BLaER1 (cell line): ENCODE data around the gene MALRD1.

ENCODE experiments used
- H3K27ac ChIP-seq: shearing (Covaris generic); formaldehyde crosslinking; 2 replicates; pipeline ENCODE4 v1.8.1; 2022
- H3K27me3 ChIP-seq: shearing (Covaris generic); formaldehyde crosslinking; 2 replicates; pipeline ENCODE4 v1.8.1; 2022
- H3K36me3 ChIP-seq: shearing (Covaris generic); formaldehyde crosslinking; 2 replicates; pipeline ENCODE4 v1.8.1; 2022
- H3K4me1 ChIP-seq: shearing (Covaris generic); formaldehyde crosslinking; 2 replicates; pipeline ENCODE4 v1.8.1; 2022
- H3K4me2 ChIP-seq: shearing (Covaris generic); formaldehyde crosslinking; 2 replicates; pipeline ENCODE4 v1.8.1; 2022
- H3K4me3 ChIP-seq: shearing (Covaris generic); formaldehyde crosslinking; 2 replicates; pipeline ENCODE4 v1.8.1; 2022
- H3K9ac ChIP-seq: shearing (Covaris generic); formaldehyde crosslinking; 2 replicates; pipeline ENCODE4 v1.8.1; 2022
- H3K9me3 ChIP-seq: shearing (Covaris generic); formaldehyde crosslinking; 2 replicates; pipeline ENCODE4 v1.8.1; 2022
- H4K20me1 ChIP-seq: shearing (Covaris generic); formaldehyde crosslinking; 2 replicates; pipeline ENCODE4 v1.8.1; 2022
- Cebpa-rat ChIP-seq: shearing (Covaris generic); IDR thresholded peaks from 2 replicates; pipeline ENCODE4 v1.8.1; 2022

Gene MALRD1

GRCh38 chr10:19144206-19144605 lies 95.6 kb downstream of the MALRD1 start:
- no peaks in the 10 kb centered on the region for H3K27me3 ChIP-seq
- no peak overlapping the region for H3K4me2 ChIP-seq
- no peaks in the 10 kb centered on the region for H4K20me1 ChIP-seq
- no peak for TF ChIP-seq Cebpa-rat
- H3K9me3 ChIP-seq, result no peaks in the 10 kb centered on the region
- H3K36me3 ChIP-seq, result no peaks in the 10 kb centered on the region
- H3K27ac ChIP-seq, result no peak overlapping the region
- no peak overlapping the region for H3K9ac ChIP-seq
- H3K4me1 ChIP-seq, result peaks cover 11% of the 10 kb centered on the region
- no peak overlapping the region for H3K4me3 ChIP-seq

GRCh38 chr10:19154375-19154774 lies 105.8 kb downstream of the MALRD1 start:
- Histone ChIP-seq H3K4me2 (no peak overlapping the region), H3K9me3 (no peaks in the 10 kb centered on the region), H3K9ac (no peak overlapping the region), H3K27ac (no peak overlapping the region), H3K36me3 (no peaks in the 10 kb centered on the region), H4K20me1 (no peaks in the 10 kb centered on the region), H3K27me3 (no peaks in the 10 kb centered on the region), H3K4me1 (no peaks in the 10 kb centered on the region), H3K4me3 (no peak overlapping the region)
- TF ChIP-seq Cebpa-rat, result no peak

GRCh38 chr10:19158358-19158757 lies 109.8 kb downstream of the MALRD1 start:
- Histone ChIP-seq H3K4me3 (no peak overlapping the region), H3K4me1 (no peaks in the 10 kb centered on the region), H4K20me1 (no peaks in the 10 kb centered on the region), H3K9ac (no peak overlapping the region), H3K36me3 (no peaks in the 10 kb centered on the region), H3K9me3 (no peaks in the 10 kb centered on the region), H3K27ac (no peak overlapping the region), H3K4me2 (no peak overlapping the region), H3K27me3 (no peaks in the 10 kb centered on the region)
- TF ChIP-seq Cebpa-rat, result no peak

- Histone ChIP-seq H3K36me3 (no peaks in the 10 kb centered on the region), H4K20me1 (no peaks in the 10 kb centered on the region), H3K4me3 (no peak overlapping the region), H3K9me3 (no peaks in the 10 kb centered on the region), H3K27ac (no peak overlapping the region), H3K9ac (no peak overlapping the region), H3K4me1 (no peaks in the 10 kb centered on the region), H3K27me3 (no peaks in the 10 kb centered on the region), H3K4me2 (no peak overlapping the region)
- TF ChIP-seq Cebpa-rat, result no peak
These were observed 110.3 kb downstream of the MALRD1 start for GRCh38 chr10:19158870-19159269.

GRCh38 chr10:19164461-19164860 lies 115.9 kb downstream of the MALRD1 start:
- H3K4me2 ChIP-seq, result no peak overlapping the region
- H3K9ac ChIP-seq, result no peak overlapping the region
- H3K27me3 ChIP-seq, result no peaks in the 10 kb centered on the region
- no peak overlapping the region for H3K4me3 ChIP-seq
- no peak for TF ChIP-seq Cebpa-rat
- H4K20me1 ChIP-seq, result no peaks in the 10 kb centered on the region
- no peaks in the 10 kb centered on the region for H3K9me3 ChIP-seq
- no peaks in the 10 kb centered on the region for H3K36me3 ChIP-seq
- H3K4me1 ChIP-seq, result no peaks in the 10 kb centered on the region
- no peak overlapping the region for H3K27ac ChIP-seq

- no peaks in the 10 kb centered on the region for H3K36me3 ChIP-seq
- H4K20me1 ChIP-seq, result no peaks in the 10 kb centered on the region
- H3K4me3 ChIP-seq, result no peak overlapping the region
- no peak overlapping the region for H3K27ac ChIP-seq
- no peak overlapping the region for H3K4me2 ChIP-seq
- H3K9ac ChIP-seq, result no peak overlapping the region
- no peaks in the 10 kb centered on the region for H3K27me3 ChIP-seq
- TF ChIP-seq Cebpa-rat, result no peak
- no peaks in the 10 kb centered on the region for H3K9me3 ChIP-seq
- no peaks in the 10 kb centered on the region for H3K4me1 ChIP-seq
These were observed 120.0 kb downstream of the MALRD1 start for GRCh38 chr10:19168584-19168983.

GRCh38 chr10:19169041-19169440 lies 120.4 kb downstream of the MALRD1 start:
- Histone ChIP-seq H3K36me3 (no peaks in the 10 kb centered on the region), H3K4me1 (no peaks in the 10 kb centered on the region), H3K27ac (no peak overlapping the region), H3K4me3 (no peak overlapping the region), H3K9me3 (no peaks in the 10 kb centered on the region), H4K20me1 (no peaks in the 10 kb centered on the region), H3K4me2 (no peak overlapping the region), H3K27me3 (no peaks in the 10 kb centered on the region), H3K9ac (no peak overlapping the region)
- TF ChIP-seq Cebpa-rat, result no peak

GRCh38 chr10:19169684-19170083 lies 121.1 kb downstream of the MALRD1 start:
- H3K27me3 ChIP-seq, result no peaks in the 10 kb centered on the region
- H4K20me1 ChIP-seq, result no peaks in the 10 kb centered on the region
- no peak overlapping the region for H3K9ac ChIP-seq
- no peaks in the 10 kb centered on the region for H3K9me3 ChIP-seq
- no peaks in the 10 kb centered on the region for H3K4me1 ChIP-seq
- H3K4me3 ChIP-seq, result no peak overlapping the region
- TF ChIP-seq Cebpa-rat, result no peak
- no peak overlapping the region for H3K4me2 ChIP-seq
- no peak overlapping the region for H3K27ac ChIP-seq
- H3K36me3 ChIP-seq, result no peaks in the 10 kb centered on the region

- Histone ChIP-seq H3K4me3 (no peak overlapping the region), H3K4me1 (no peaks in the 10 kb centered on the region), H4K20me1 (no peaks in the 10 kb centered on the region), H3K4me2 (no peak overlapping the region), H3K36me3 (no peaks in the 10 kb centered on the region), H3K9me3 (no peaks in the 10 kb centered on the region), H3K27me3 (no peaks in the 10 kb centered on the region), H3K9ac (no peak overlapping the region), H3K27ac (no peak overlapping the region)
- no peak for TF ChIP-seq Cebpa-rat
These were observed 130.1 kb downstream of the MALRD1 start for GRCh38 chr10:19178675-19179074.

GRCh38 chr10:19184891-19185290 lies 136.3 kb downstream of the MALRD1 start:
- Histone ChIP-seq H3K4me1 (no peaks in the 10 kb centered on the region), H3K4me3 (no peak overlapping the region), H3K4me2 (no peak overlapping the region), H4K20me1 (no peaks in the 10 kb centered on the region), H3K9me3 (no peaks in the 10 kb centered on the region), H3K27me3 (no peaks in the 10 kb centered on the region), H3K36me3 (no peaks in the 10 kb centered on the region), H3K27ac (no peak overlapping the region), H3K9ac (no peak overlapping the region)
- no peak for TF ChIP-seq Cebpa-rat

- no peak for TF ChIP-seq Cebpa-rat
- Histone ChIP-seq H4K20me1 (no peaks in the 10 kb centered on the region), H3K36me3 (no peaks in the 10 kb centered on the region), H3K4me1 (0 out of 2 replicates have a peak, but pooled peaks cover 10% of the 10 kb centered on the region), H3K4me2 (no peak overlapping the region), H3K4me3 (no peak overlapping the region), H3K27ac (no peak overlapping the region), H3K9ac (no peak overlapping the region), H3K9me3 (peaks cover 3% of the 10 kb centered on the region; the same call in 1 of the 2 replicates), H3K27me3 (no peaks in the 10 kb centered on the region)
These were observed 146.3 kb downstream of the MALRD1 start for GRCh38 chr10:19194866-19195265.
